Ishikawa (cell line): Measurements from ENCODE around the gene XRCC4.

Experiments
- CEBPB ChIP-seq: IDR thresholded peaks from 2 replicates; pipeline ENCODE4 v1.6.1; 2012
- CREB1 ChIP-seq: IDR thresholded peaks from 2 replicates; pipeline ENCODE4 v1.6.1; 2012; ENCODE audit warnings: low read depth
- EP300 ChIP-seq: IDR thresholded peaks from 2 replicates; pipeline ENCODE4 v1.6.1; 2012; ENCODE audit warnings: borderline replicate concordance
- FOXM1 ChIP-seq: IDR thresholded peaks from 2 replicates; pipeline ENCODE4 v1.6.1; 2012; ENCODE audit warnings: low read depth, borderline replicate concordance
- MAX ChIP-seq: IDR thresholded peaks from 2 replicates; pipeline ENCODE4 v1.6.1; 2012
- RAD21 ChIP-seq: IDR thresholded peaks from 2 replicates; pipeline ENCODE4 v1.6.1; 2012; ENCODE audit warnings: low read depth
- TAF1 ChIP-seq: IDR thresholded peaks from 2 replicates; pipeline ENCODE4 v1.6.1; 2012; ENCODE audit warnings: low read depth, mild to moderate bottlenecking
- TCF12 ChIP-seq: IDR thresholded peaks from 2 replicates; pipeline ENCODE4 v1.6.1; 2012; ENCODE audit warnings: low read depth
- TEAD4 ChIP-seq: IDR thresholded peaks from 2 replicates; pipeline ENCODE4 v1.6.1; 2012
- USF1 ChIP-seq: IDR thresholded peaks from 2 replicates; pipeline ENCODE4 v1.6.1; 2012
- ZBTB7A ChIP-seq: IDR thresholded peaks from 2 replicates; pipeline ENCODE4 v1.6.1; 2012; ENCODE audit warnings: low read depth
- TF ChIP-seq, protein P1 (sequence below): IDR thresholded peaks from 2 replicates; pipeline ENCODE4 v1.6.1; 2012; ENCODE audit warnings: low read depth, mild to moderate bottlenecking

- TF ChIP-seq CEBPB (no peak), FOXM1 (no peak), TEAD4 (no peak), EP300 (no peak), RAD21 (no peak), USF1 (no peak), MAX (no peak), TCF12 (no peak), TAF1 (no peak), CREB1 (no peak), ZBTB7A (no peak)
- TF ChIP-seq, protein P1, sequence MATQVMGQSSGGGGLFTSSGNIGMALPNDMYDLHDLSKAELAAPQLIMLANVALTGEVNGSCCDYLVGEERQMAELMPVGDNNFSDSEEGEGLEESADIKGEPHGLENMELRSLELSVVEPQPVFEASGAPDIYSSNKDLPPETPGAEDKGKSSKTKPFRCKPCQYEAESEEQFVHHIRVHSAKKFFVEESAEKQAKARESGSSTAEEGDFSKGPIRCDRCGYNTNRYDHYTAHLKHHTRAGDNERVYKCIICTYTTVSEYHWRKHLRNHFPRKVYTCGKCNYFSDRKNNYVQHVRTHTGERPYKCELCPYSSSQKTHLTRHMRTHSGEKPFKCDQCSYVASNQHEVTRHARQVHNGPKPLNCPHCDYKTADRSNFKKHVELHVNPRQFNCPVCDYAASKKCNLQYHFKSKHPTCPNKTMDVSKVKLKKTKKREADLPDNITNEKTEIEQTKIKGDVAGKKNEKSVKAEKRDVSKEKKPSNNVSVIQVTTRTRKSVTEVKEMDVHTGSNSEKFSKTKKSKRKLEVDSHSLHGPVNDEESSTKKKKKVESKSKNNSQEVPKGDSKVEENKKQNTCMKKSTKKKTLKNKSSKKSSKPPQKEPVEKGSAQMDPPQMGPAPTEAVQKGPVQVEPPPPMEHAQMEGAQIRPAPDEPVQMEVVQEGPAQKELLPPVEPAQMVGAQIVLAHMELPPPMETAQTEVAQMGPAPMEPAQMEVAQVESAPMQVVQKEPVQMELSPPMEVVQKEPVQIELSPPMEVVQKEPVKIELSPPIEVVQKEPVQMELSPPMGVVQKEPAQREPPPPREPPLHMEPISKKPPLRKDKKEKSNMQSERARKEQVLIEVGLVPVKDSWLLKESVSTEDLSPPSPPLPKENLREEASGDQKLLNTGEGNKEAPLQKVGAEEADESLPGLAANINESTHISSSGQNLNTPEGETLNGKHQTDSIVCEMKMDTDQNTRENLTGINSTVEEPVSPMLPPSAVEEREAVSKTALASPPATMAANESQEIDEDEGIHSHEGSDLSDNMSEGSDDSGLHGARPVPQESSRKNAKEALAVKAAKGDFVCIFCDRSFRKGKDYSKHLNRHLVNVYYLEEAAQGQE: no peak
These were observed 323.4 kb downstream of the XRCC4 start for GRCh38 chr5:83400701-83401100.
